Measurements from ENCODE around the gene AKR1B1.

DNA sequence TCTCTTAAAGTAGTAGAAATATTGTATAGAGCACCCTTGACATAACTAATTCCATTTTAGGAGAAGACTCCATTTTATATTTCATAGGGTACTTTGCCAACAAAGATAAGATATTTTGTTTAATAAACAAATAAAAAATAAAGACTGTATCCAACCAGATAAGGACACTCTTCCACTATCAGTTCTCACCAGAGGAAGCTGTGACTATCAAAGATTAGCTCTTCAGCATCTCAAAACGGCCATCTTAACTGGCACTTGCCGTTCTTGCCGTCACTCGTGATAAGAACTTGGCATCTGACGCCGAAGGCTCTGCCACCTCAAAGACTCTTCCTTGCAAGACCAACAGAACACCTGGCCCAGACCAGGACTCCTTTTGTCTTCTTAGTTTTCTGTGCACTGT lies 26.3 kb upstream of the AKR1B1 start:
- TF ChIP-seq, protein P1, sequence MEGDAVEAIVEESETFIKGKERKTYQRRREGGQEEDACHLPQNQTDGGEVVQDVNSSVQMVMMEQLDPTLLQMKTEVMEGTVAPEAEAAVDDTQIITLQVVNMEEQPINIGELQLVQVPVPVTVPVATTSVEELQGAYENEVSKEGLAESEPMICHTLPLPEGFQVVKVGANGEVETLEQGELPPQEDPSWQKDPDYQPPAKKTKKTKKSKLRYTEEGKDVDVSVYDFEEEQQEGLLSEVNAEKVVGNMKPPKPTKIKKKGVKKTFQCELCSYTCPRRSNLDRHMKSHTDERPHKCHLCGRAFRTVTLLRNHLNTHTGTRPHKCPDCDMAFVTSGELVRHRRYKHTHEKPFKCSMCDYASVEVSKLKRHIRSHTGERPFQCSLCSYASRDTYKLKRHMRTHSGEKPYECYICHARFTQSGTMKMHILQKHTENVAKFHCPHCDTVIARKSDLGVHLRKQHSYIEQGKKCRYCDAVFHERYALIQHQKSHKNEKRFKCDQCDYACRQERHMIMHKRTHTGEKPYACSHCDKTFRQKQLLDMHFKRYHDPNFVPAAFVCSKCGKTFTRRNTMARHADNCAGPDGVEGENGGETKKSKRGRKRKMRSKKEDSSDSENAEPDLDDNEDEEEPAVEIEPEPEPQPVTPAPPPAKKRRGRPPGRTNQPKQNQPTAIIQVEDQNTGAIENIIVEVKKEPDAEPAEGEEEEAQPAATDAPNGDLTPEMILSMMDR (IDR thresholded peaks at IDR 0.05) = no peak
- TF ChIP-seq TEAD4 (CRISPR knock-in tag; IDR thresholded peaks at IDR 0.05) = no peak
- TF ChIP-seq, protein P2, sequence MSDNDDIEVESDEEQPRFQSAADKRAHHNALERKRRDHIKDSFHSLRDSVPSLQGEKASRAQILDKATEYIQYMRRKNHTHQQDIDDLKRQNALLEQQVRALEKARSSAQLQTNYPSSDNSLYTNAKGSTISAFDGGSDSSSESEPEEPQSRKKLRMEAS (CRISPR knock-in tag; IDR thresholded peaks at IDR 0.05) = no peak
- no peak for TF ChIP-seq ZNF671 (CRISPR knock-in tag; IDR thresholded peaks at IDR 0.05)
- TF ChIP-seq, protein P3, sequence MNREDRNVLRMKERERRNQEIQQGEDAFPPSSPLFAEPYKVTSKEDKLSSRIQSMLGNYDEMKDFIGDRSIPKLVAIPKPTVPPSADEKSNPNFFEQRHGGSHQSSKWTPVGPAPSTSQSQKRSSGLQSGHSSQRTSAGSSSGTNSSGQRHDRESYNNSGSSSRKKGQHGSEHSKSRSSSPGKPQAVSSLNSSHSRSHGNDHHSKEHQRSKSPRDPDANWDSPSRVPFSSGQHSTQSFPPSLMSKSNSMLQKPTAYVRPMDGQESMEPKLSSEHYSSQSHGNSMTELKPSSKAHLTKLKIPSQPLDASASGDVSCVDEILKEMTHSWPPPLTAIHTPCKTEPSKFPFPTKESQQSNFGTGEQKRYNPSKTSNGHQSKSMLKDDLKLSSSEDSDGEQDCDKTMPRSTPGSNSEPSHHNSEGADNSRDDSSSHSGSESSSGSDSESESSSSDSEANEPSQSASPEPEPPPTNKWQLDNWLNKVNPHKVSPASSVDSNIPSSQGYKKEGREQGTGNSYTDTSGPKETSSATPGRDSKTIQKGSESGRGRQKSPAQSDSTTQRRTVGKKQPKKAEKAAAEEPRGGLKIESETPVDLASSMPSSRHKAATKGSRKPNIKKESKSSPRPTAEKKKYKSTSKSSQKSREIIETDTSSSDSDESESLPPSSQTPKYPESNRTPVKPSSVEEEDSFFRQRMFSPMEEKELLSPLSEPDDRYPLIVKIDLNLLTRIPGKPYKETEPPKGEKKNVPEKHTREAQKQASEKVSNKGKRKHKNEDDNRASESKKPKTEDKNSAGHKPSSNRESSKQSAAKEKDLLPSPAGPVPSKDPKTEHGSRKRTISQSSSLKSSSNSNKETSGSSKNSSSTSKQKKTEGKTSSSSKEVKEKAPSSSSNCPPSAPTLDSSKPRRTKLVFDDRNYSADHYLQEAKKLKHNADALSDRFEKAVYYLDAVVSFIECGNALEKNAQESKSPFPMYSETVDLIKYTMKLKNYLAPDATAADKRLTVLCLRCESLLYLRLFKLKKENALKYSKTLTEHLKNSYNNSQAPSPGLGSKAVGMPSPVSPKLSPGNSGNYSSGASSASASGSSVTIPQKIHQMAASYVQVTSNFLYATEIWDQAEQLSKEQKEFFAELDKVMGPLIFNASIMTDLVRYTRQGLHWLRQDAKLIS (CRISPR knock-in tag; IDR thresholded peaks at IDR 0.05; ENCODE audit: borderline replicate concordance) = no peak
- TF ChIP-seq, protein P4, sequence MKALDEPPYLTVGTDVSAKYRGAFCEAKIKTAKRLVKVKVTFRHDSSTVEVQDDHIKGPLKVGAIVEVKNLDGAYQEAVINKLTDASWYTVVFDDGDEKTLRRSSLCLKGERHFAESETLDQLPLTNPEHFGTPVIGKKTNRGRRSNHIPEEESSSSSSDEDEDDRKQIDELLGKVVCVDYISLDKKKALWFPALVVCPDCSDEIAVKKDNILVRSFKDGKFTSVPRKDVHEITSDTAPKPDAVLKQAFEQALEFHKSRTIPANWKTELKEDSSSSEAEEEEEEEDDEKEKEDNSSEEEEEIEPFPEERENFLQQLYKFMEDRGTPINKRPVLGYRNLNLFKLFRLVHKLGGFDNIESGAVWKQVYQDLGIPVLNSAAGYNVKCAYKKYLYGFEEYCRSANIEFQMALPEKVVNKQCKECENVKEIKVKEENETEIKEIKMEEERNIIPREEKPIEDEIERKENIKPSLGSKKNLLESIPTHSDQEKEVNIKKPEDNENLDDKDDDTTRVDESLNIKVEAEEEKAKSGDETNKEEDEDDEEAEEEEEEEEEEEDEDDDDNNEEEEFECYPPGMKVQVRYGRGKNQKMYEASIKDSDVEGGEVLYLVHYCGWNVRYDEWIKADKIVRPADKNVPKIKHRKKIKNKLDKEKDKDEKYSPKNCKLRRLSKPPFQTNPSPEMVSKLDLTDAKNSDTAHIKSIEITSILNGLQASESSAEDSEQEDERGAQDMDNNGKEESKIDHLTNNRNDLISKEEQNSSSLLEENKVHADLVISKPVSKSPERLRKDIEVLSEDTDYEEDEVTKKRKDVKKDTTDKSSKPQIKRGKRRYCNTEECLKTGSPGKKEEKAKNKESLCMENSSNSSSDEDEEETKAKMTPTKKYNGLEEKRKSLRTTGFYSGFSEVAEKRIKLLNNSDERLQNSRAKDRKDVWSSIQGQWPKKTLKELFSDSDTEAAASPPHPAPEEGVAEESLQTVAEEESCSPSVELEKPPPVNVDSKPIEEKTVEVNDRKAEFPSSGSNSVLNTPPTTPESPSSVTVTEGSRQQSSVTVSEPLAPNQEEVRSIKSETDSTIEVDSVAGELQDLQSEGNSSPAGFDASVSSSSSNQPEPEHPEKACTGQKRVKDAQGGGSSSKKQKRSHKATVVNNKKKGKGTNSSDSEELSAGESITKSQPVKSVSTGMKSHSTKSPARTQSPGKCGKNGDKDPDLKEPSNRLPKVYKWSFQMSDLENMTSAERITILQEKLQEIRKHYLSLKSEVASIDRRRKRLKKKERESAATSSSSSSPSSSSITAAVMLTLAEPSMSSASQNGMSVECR (CRISPR knock-in tag; IDR thresholded peaks at IDR 0.05; ENCODE audit: borderline replicate concordance) = no peak
- TF ChIP-seq, protein P5, sequence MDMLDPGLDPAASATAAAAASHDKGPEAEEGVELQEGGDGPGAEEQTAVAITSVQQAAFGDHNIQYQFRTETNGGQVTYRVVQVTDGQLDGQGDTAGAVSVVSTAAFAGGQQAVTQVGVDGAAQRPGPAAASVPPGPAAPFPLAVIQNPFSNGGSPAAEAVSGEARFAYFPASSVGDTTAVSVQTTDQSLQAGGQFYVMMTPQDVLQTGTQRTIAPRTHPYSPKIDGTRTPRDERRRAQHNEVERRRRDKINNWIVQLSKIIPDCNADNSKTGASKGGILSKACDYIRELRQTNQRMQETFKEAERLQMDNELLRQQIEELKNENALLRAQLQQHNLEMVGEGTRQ (CRISPR knock-in tag; IDR thresholded peaks at IDR 0.05) = no peak
- TF ChIP-seq NFYB (CRISPR knock-in tag; conservative IDR thresholded peaks at IDR 0.05; ENCODE audit: low read depth) = no peak
- TF ChIP-seq ATF1 (CRISPR knock-in tag; IDR thresholded peaks at IDR 0.05) = no peak
- no peak for TF ChIP-seq KAT7 (CRISPR knock-in tag; IDR thresholded peaks at IDR 0.05; ENCODE audit: borderline replicate concordance)
- TF ChIP-seq CBFB (CRISPR knock-in tag; IDR thresholded peaks at IDR 0.05; ENCODE audit: low read depth) = no peak
- TF ChIP-seq CREB1 (CRISPR knock-in tag; IDR thresholded peaks at IDR 0.05) = no peak
- no peak for TF ChIP-seq ZBTB21 (CRISPR knock-in tag; IDR thresholded peaks at IDR 0.05; ENCODE audit: borderline replicate concordance)
